Measurements from ENCODE around the gene NEDD9. TPM values are rescaled to one million over a fixed set of nuclear protein-coding genes. Genes with fewer than 3 reads are reported as not detected.

The NEDD9 gene
- total and polyA plus RNA-seq, 4 donors: 11.3 to 252 (median 38.4) TPM

- ATAC-seq (ENCODE audit: low FRiP score) (no peak), DNase-seq (no peak)
- Histone ChIP-seq H3K4me3 (ENCODE audit: low read length in 2 of 2) (no peak overlapping the region), H3K36me3 (ENCODE audit: control insufficient read depth in 1 of 2, insufficient read depth in 2 of 2, low read length in 1 of 2) (peaks cover 0 to 5% of the 10 kb centered on the region in 2 donors), H3K9me3 (ENCODE audit: control insufficient read depth, low read length) (no peaks in the 10 kb centered on the region), H3K27ac (ENCODE audit: low read depth in 1 of 2, low read length in 2 of 2) (no peak overlapping the region), H3K4me1 (ENCODE audit: control insufficient read depth in 1 of 2, insufficient read depth in 2 of 2, low read length in 2 of 2) (no peaks in the 10 kb centered on the region), H3K27me3 (ENCODE audit: control insufficient read depth in 1 of 2, insufficient read depth in 2 of 2, low read length in 1 of 2) (no peaks in the 10 kb centered on the region)
- intact Hi-C loops (cut with DNase I): no loop called here
- 93 to 96% methylated on average over 3 of the region's 3 CpGs for WGBS, 2 donors
These were observed 93.2 kb downstream of the NEDD9 start for GRCh38 chr6:11139051-11139960.

GRCh38 chr6:11136809-11137208, 95.7 kb downstream of the NEDD9 start:
- intact Hi-C loops (cut with DNase I): no loop called here
- no peak overlapping the region for H3K4me3 ChIP-seq (ENCODE audit: low read length in 2 of 2)
- no peaks in the 10 kb centered on the region for H3K4me1 ChIP-seq (ENCODE audit: control insufficient read depth in 1 of 2, insufficient read depth in 2 of 2, low read length in 2 of 2)
- H3K36me3 ChIP-seq (ENCODE audit: control insufficient read depth in 1 of 2, insufficient read depth in 2 of 2, low read length in 1 of 2): peaks cover 0 to 5% of the 10 kb centered on the region in 2 donors
- H3K9me3 ChIP-seq (ENCODE audit: control insufficient read depth, low read length): no peaks in the 10 kb centered on the region
- DNase-seq (no peak), ATAC-seq (ENCODE audit: low FRiP score) (no peak)
- H3K27me3 ChIP-seq (ENCODE audit: control insufficient read depth in 1 of 2, insufficient read depth in 2 of 2, low read length in 1 of 2): no peaks in the 10 kb centered on the region
- no peak overlapping the region for H3K27ac ChIP-seq (ENCODE audit: low read depth in 1 of 2, low read length in 2 of 2)

Other genes with a start within 250 kb of the NEDD9 start
- gene ELOVL2, start 188.4 kb downstream of the NEDD9 start, total RNA-seq: 1 to 10 TPM in 1 of 2 donors, under 1 TPM in 1; 0.81 to 1.5 TPM
- not detected for gene ELOVL2, start 188.4 kb downstream of the NEDD9 start, polyA plus RNA-seq
- 1 to 10 TPM; 9.5 to 9.8 TPM for gene SMIM13, start 138.8 kb downstream of the NEDD9 start, total RNA-seq
- gene SMIM13, start 138.8 kb downstream of the NEDD9 start, polyA plus RNA-seq: 1 to 10 TPM; 2.5 to 5.4 TPM
- gene ERVFRD-1, start 120.9 kb downstream of the NEDD9 start, total RNA-seq: under 1 TPM in 1 of 2 donors, not detected in 1; 0.12 TPM
- gene ERVFRD-1, start 120.9 kb downstream of the NEDD9 start, polyA plus RNA-seq: not detected

Measured in aorta (tissue), 5 donors.